GM12873 (cell line): ENCODE results near the gene RYR1.

ENCODE experiments used
- CTCF ChIP-seq: IDR thresholded peaks from 2 replicates; pipeline ENCODE4 v1.5.1; 2012; ENCODE audit warnings: low read depth, mild to moderate bottlenecking, moderate library complexity, low read length, control low read depth; ENCODE audit not compliant: insufficient read depth; ENCODE audit errors: missing control alignments

Gene RYR1

GRCh38 chr19:38626401-38626800, 192.9 kb downstream of the RYR1 start:
- no peak for TF ChIP-seq CTCF

- no peak for TF ChIP-seq CTCF
Observed at GRCh38 chr19:38629568-38629967, 196.1 kb downstream of the RYR1 start.

- TF ChIP-seq CTCF: no peak
Observed at GRCh38 chr19:38632476-38633213, 199.2 kb downstream of the RYR1 start.

- TF ChIP-seq CTCF: peak; percentile 96
Observed at GRCh38 chr19:38634757-38635482, 201.4 kb downstream of the RYR1 start.

GRCh38 chr19:38635483-38636399, 202.2 kb downstream of the RYR1 start:
- no peak for TF ChIP-seq CTCF
